Neural cell (in vitro differentiated cells): ENCODE measurements around the gene STK17B. TPM values are rescaled to one million over a fixed set of nuclear protein-coding genes. Genes with fewer than 3 reads are reported as not detected.
"Not testable (repeated sequence)": the region's sequence is repeated elsewhere in the genome, so short reads cannot be mapped to it uniquely, and the experiment has no call there.

Experiments
- H2AFZ ChIP-seq: fragments of 200-600, 300-800 bp; sonication (generic), shearing (Covaris generic); 2 replicates; pipeline ENCODE4 v1.6.0; 2014; ENCODE audit warnings: low read depth, mild to moderate bottlenecking, antibody characterized with exemption, low read length, moderate library complexity
- H3F3A ChIP-seq: fragments of 200-600 bp; shearing (Covaris generic); 2 replicates; pipeline ENCODE4 v1.6.1; 2016; ENCODE audit warnings: mild to moderate bottlenecking, moderate library complexity, mixed read lengths, antibody characterized with exemption, low read length; ENCODE audit not compliant: insufficient read depth, poor library complexity, severe bottlenecking
- H3K27ac ChIP-seq: fragments of 200-600, 300-800 bp; sonication (generic), shearing (Covaris generic); 2 replicates; pipeline ENCODE4 v1.5.1; 2014; ENCODE audit warnings: mild to moderate bottlenecking, low read length, moderate library complexity
- H3K27me3 ChIP-seq: fragments of 300-800, 200-600 bp; sonication (generic), shearing (Covaris generic); 2 replicates; pipeline ENCODE4 v1.6.0; 2014; ENCODE audit warnings: mild to moderate bottlenecking, low read depth, low read length, moderate library complexity; ENCODE audit not compliant: insufficient read depth
- H3K36me3 ChIP-seq: fragments of 300-800, 200-600 bp; sonication (generic), shearing (Covaris generic); 2 replicates; pipeline ENCODE4 v1.5.1; 2014; ENCODE audit warnings: mild to moderate bottlenecking, antibody characterized with exemption, low read length, moderate library complexity; ENCODE audit not compliant: insufficient read depth
- H3K4me2 ChIP-seq: fragments of 300-800, 200-600 bp; sonication (generic), shearing (Covaris generic); 2 replicates; pipeline ENCODE4 v1.6.0; 2014; ENCODE audit warnings: mild to moderate bottlenecking, low read length
- H3K4me3 ChIP-seq: fragments of 300-800, 200-600 bp; sonication (generic), shearing (Covaris generic); 2 replicates; pipeline ENCODE4 v1.5.1; 2014; ENCODE audit warnings: mild to moderate bottlenecking, low read length, moderate library complexity
- H3K79me2 ChIP-seq: fragments of 200-600 bp; shearing (Covaris generic); replicated peaks from 2 replicates; pipeline ENCODE4 v1.6.0; 2014; ENCODE audit warnings: mild to moderate bottlenecking, low read length, moderate library complexity; ENCODE audit not compliant: insufficient read depth
- H3K9ac ChIP-seq: fragments of 300-800, 200-600 bp; sonication (generic), shearing (Covaris generic); 2 replicates; pipeline ENCODE4 v1.6.1; 2016; ENCODE audit warnings: mild to moderate bottlenecking, low read length, mixed read lengths
- H3K9me2 ChIP-seq: fragments of 200-600 bp; shearing (Covaris generic); 2 replicates; pipeline ENCODE4 v1.6.1; 2016; ENCODE audit warnings: mild to moderate bottlenecking, low read length, mixed read lengths; ENCODE audit not compliant: insufficient read depth
- H3K9me3 ChIP-seq: fragments of 200-600, 300-800 bp; sonication (generic), shearing (Covaris generic); 2 replicates; pipeline ENCODE4 v1.6.1; 2016; ENCODE audit warnings: mild to moderate bottlenecking, mixed run types, low read length, moderate library complexity, mixed read lengths
- H4K20me1 ChIP-seq: fragments of 200-600 bp; shearing (Covaris generic); 2 replicates; pipeline ENCODE4 v1.6.1; 2016; ENCODE audit warnings: mild to moderate bottlenecking, mixed run types; ENCODE audit not compliant: insufficient read depth
- CTCF ChIP-seq: fragments of 450-650 bp; IDR thresholded peaks from 2 replicates; pipeline ENCODE4 v1.5.1; 2014; ENCODE audit warnings: antibody characterized with exemption, mild to moderate bottlenecking, moderate library complexity; ENCODE audit not compliant: poor library complexity, severe bottlenecking
- EP300 ChIP-seq: fragments of 450-650 bp; conservative IDR thresholded peaks from 2 replicates; pipeline ENCODE4 v1.6.1; 2014; ENCODE audit warnings: antibody characterized with exemption, mild to moderate bottlenecking, moderate library complexity; ENCODE audit not compliant: poor library complexity, severe bottlenecking
- EZH2 ChIP-seq: fragments of 200-600, 300-800 bp; shearing (Covaris generic), sonication (generic); IDR thresholded peaks from 2 replicates; pipeline ENCODE4 v1.6.1; 2014; ENCODE audit warnings: antibody characterized with exemption, low read length, borderline replicate concordance, mild to moderate bottlenecking; ENCODE audit not compliant: insufficient read depth, poor library complexity, severe bottlenecking
- MXI1 ChIP-seq: fragments of 450-650 bp; conservative IDR thresholded peaks from 2 replicates; pipeline ENCODE4 v1.6.1; 2014; ENCODE audit warnings: antibody characterized with exemption, mild to moderate bottlenecking; ENCODE audit not compliant: poor library complexity, severe bottlenecking
- POLR2AphosphoS5 ChIP-seq: IDR thresholded peaks from 2 replicates; pipeline ENCODE4 v1.6.1; 2012
- RAD21 ChIP-seq: fragments of 450-650 bp; conservative IDR thresholded peaks from 2 replicates; pipeline ENCODE4 v1.6.1; 2014; ENCODE audit warnings: antibody characterized with exemption, mild to moderate bottlenecking, moderate library complexity
- SMC3 ChIP-seq: fragments of 450-650 bp; conservative IDR thresholded peaks from 2 replicates; pipeline ENCODE4 v1.6.1; 2014; ENCODE audit warnings: antibody characterized with exemption, mild to moderate bottlenecking, moderate library complexity; ENCODE audit not compliant: poor library complexity
- TAF1 ChIP-seq: IDR thresholded peaks from 2 replicates; pipeline ENCODE4 v1.6.1; 2012; ENCODE audit warnings: low read depth
- polyA plus RNA-seq: library from polyadenylated mRNA; depleted of rRNA; stranded (reverse); fragments of >200 nt; gene quantifications from 2 replicates; pipeline ENCODE4 v1.2.3, GENCODE V29; 2014
- TF ChIP-seq, protein P1 (sequence below): IDR thresholded peaks from 2 replicates; pipeline ENCODE4 v1.6.1; 2012; ENCODE audit warnings: borderline replicate concordance

The STK17B gene
- polyA plus RNA-seq, 1 donor from 2014 or later: 0.67 TPM

DNA sequence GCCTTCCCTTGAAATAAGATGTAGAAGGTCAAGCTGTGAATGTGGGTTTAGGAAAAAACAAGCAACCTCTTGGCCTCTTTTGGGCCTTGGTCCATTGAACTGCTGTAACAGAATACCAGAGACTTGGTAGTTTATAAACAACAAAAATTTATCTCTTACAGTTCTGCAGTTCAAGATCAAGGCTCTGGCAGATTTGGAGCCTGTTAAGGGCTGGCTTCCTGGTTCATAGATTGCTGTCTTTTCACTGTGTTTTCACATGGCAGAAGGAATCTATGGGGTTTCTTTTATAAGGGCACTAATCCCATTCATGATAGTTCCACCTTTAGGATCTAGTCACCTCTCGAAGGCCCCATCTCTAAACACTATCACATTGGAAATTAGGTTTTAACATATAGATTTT is 20.2 kb upstream of the STK17B start:
- H3K9me2 ChIP-seq: no peaks in the 10 kb centered on the region
- H2AFZ ChIP-seq: no peak overlapping the region

DNA sequence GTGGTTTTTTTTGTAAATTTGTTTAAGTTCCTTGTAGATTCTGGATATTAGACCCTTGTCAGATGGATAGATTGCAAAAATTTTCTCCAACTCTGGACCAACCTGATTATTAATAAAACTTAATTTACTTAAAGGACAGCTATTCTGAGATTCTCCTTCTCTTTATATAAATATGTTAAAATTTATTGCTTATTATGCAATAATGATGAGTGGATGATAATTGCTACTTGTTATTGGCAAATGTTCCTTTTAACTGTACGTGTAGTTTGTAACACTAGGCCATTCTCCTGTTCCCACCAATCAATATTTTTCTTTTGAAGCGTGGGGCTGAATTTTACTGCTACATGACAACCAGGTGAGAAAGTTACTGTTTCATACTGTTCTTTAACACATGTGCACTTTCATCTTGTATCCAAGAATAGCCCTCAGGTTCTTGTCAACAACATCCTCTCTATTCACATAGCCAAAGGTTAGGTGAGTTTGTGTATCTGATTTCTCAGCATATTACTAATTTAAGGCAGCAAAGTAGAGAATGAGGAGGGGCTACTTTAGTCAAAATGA is 16.6 kb upstream of the STK17B start:
- no peak overlapping the region for H3K27ac ChIP-seq
- TF ChIP-seq MXI1: no peak
- TF ChIP-seq RAD21: no peak
- TF ChIP-seq EP300: no peak
- TF ChIP-seq, protein P1, sequence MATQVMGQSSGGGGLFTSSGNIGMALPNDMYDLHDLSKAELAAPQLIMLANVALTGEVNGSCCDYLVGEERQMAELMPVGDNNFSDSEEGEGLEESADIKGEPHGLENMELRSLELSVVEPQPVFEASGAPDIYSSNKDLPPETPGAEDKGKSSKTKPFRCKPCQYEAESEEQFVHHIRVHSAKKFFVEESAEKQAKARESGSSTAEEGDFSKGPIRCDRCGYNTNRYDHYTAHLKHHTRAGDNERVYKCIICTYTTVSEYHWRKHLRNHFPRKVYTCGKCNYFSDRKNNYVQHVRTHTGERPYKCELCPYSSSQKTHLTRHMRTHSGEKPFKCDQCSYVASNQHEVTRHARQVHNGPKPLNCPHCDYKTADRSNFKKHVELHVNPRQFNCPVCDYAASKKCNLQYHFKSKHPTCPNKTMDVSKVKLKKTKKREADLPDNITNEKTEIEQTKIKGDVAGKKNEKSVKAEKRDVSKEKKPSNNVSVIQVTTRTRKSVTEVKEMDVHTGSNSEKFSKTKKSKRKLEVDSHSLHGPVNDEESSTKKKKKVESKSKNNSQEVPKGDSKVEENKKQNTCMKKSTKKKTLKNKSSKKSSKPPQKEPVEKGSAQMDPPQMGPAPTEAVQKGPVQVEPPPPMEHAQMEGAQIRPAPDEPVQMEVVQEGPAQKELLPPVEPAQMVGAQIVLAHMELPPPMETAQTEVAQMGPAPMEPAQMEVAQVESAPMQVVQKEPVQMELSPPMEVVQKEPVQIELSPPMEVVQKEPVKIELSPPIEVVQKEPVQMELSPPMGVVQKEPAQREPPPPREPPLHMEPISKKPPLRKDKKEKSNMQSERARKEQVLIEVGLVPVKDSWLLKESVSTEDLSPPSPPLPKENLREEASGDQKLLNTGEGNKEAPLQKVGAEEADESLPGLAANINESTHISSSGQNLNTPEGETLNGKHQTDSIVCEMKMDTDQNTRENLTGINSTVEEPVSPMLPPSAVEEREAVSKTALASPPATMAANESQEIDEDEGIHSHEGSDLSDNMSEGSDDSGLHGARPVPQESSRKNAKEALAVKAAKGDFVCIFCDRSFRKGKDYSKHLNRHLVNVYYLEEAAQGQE: no peak
- no peak for TF ChIP-seq CTCF
- TF ChIP-seq EZH2: no peak
- TF ChIP-seq TAF1: no peak
- H3K9me3 ChIP-seq: no peaks in the 10 kb centered on the region
- no peak overlapping the region for H3K4me2 ChIP-seq
- H3K4me3 ChIP-seq: no peak overlapping the region
- H3K27me3 ChIP-seq: no peaks in the 10 kb centered on the region
- no peak overlapping the region for H3K9ac ChIP-seq
- no peaks in the 10 kb centered on the region for H3K36me3 ChIP-seq
- H3F3A ChIP-seq: no peaks in the 10 kb centered on the region
- no peaks in the 10 kb centered on the region for H4K20me1 ChIP-seq
- H2AFZ ChIP-seq: no peak overlapping the region
- H3K79me2 ChIP-seq: no peaks in the 10 kb centered on the region
- H3K9me2 ChIP-seq: no peaks in the 10 kb centered on the region

More for the DNA sequence above, 20.2 kb upstream of the STK17B start:
- Histone ChIP-seq H3K36me3 (no peaks in the 10 kb centered on the region), H3K27me3 (no peaks in the 10 kb centered on the region), H4K20me1 (no peaks in the 10 kb centered on the region), H3K27ac (no peak overlapping the region), H3K9me3 (no peaks in the 10 kb centered on the region), H3K4me2 (no peak overlapping the region), H3F3A (no peaks in the 10 kb centered on the region), H3K9ac (no peak overlapping the region), H3K79me2 (no peaks in the 10 kb centered on the region), H3K4me3 (no peak overlapping the region)
- TF ChIP-seq SMC3 (no peak), MXI1 (no peak), POLR2AphosphoS5 (no peak), EZH2 (no peak), RAD21 (no peak), EP300 (no peak), CTCF (no peak), TAF1 (no peak)
- TF ChIP-seq, protein P1: no peak

GRCh38 chr2:196187175-196187700 is 15.9 kb upstream of the STK17B start:
- not testable (repeated sequence) for H3K4me3 ChIP-seq, H3K36me3 ChIP-seq, H3F3A ChIP-seq, H3K9ac ChIP-seq, H3K79me2 ChIP-seq, H2AFZ ChIP-seq, H3K27ac ChIP-seq, H4K20me1 ChIP-seq, H3K9me2 ChIP-seq, H3K4me2 ChIP-seq, H3K9me3 ChIP-seq, H3K27me3 ChIP-seq
